Femur (tissue), 1 donor: ENCODE results near the gene UCMA.

Experiments used
- DNase-seq: peaks from one replicate; pipeline ENCODE4 v3.0.0-alpha.2; 2017

UCMA gene

GRCh38 chr10:13184730-13185514 is 49.3 kb downstream of the UCMA start:
- DNase-seq, result no peak

- no peak for DNase-seq
These were observed 49.9 kb downstream of the UCMA start for GRCh38 chr10:13184276-13184675.

GRCh38 chr10:13183625-13184024 is 50.5 kb downstream of the UCMA start:
- no peak for DNase-seq

GRCh38 chr10:13182424-13182823 is 51.8 kb downstream of the UCMA start:
- no peak for DNase-seq

- DNase-seq, result no peak
These were observed 53.4 kb downstream of the UCMA start for GRCh38 chr10:13180788-13181187.

- DNase-seq, result no peak
These were observed 60.6 kb downstream of the UCMA start for GRCh38 chr10:13173616-13174015.
